Measurements from ENCODE around the gene TECTB.

The TECTB gene

DNA sequence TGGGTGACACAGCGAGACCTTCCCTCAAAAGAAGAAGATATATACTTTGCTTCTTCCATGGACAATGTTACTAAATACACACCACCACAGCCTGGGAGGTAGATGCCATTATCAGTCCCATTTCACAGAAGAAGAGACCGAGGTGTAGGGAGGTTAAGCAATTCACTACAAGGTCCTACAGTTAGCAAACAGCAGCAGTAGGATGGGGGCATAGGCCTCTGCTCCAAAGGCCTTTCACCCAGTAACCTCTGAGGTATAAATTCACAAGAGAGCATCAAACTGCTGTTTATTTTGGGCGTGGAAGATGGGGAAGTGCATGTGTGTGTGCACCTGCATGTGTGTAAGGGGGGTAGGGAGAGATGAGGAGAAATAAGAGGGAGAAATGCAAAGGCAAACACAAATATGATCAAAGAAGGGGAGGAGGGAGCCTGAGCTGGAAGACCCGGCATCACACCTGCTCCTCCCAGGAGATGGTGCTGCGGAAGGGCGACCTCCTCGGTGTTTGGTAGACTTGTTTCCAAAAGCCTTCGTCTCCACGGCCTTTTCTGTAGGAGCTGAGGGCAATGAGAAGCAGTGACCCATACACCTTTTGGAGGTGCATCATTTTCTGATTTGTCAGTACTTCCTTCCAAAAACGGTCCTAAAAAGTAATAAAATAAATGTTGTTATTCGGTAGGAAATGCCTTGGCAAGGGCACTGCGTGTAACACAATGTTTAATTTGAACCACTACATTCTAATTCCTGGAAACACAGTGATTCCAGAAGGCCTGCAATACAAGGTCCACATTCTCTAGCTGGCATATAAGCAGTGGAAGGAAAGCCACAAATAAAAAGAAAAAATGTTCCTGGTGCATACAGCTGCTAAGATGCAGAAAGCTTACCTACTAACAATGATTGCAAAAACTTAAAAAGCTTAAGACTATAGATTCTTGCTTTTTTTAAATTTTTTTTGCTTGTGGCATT, 64.8 kb downstream of the TECTB start:
- DNase-seq: no peak
- H3K27me3 ChIP-seq (ENCODE audit: control insufficient read depth in 1 of 2, insufficient read depth in 1 of 2, low read length in 2 of 2): peaks cover 0 to 6% of the 10 kb centered on the region in 2 experiments
- no peak overlapping the region for H3K4ac ChIP-seq (ENCODE audit: low read depth in 1 of 2, low read length in 2 of 2)
- H3K4me3 ChIP-seq (ENCODE audit: insufficient read depth in 1 of 2, low read depth in 1 of 2, low read length in 2 of 2): no peak overlapping the region
- H3K27ac ChIP-seq (ENCODE audit: low read length, poor library complexity, severe bottlenecking): no peak overlapping the region
- no peak overlapping the region for H3K14ac ChIP-seq (ENCODE audit: low read length in 2 of 2)
- WGBS: 87% methylated on average over 10 of the region's 12 CpGs
- H3K9ac ChIP-seq (ENCODE audit: low read length): no peak overlapping the region
- no peak overlapping the region for H3K18ac ChIP-seq (ENCODE audit: low read depth in 1 of 2, low read length in 2 of 2)
- H2BK120ac ChIP-seq (ENCODE audit: low read depth, low read length): no peak overlapping the region
- H3K23ac ChIP-seq (ENCODE audit: low read length in 2 of 2): no peak overlapping the region
- no peak overlapping the region for H2BK15ac ChIP-seq (ENCODE audit: low read depth, poor library complexity, severe bottlenecking)
- no peaks in the 10 kb centered on the region for H3K4me1 ChIP-seq (ENCODE audit: control insufficient read depth, insufficient read depth, low read depth, low read length)
- H3K79me1 ChIP-seq (replicated peaks; ENCODE audit: low read length, poor library complexity, severe bottlenecking): no peaks in the 10 kb centered on the region
- H3K4me2 ChIP-seq (ENCODE audit: low read length, poor library complexity, severe bottlenecking): no peak overlapping the region
- H3K36me3 ChIP-seq (ENCODE audit: control insufficient read depth in 1 of 2, insufficient read depth in 2 of 2, low read depth in 1 of 2, low read length in 2 of 2): no peaks in the 10 kb centered on the region
- H2BK5ac ChIP-seq (ENCODE audit: low read depth, low read length, poor library complexity, severe bottlenecking): no peak overlapping the region
- H4K8ac ChIP-seq (ENCODE audit: low read length): no peak overlapping the region
- H2AFZ ChIP-seq (ENCODE audit: low read depth, low read length): no peak overlapping the region
- no peak overlapping the region for H2AK5ac ChIP-seq (ENCODE audit: low read length, severe bottlenecking)
- H2BK12ac ChIP-seq (ENCODE audit: low read length in 2 of 2): no peak overlapping the region
- no peaks in the 10 kb centered on the region for H3K9me3 ChIP-seq (ENCODE audit: control insufficient read depth, low read length)
- H4K91ac ChIP-seq (ENCODE audit: low read length): no peak overlapping the region

- no peak overlapping the region for H3K23ac ChIP-seq (ENCODE audit: low read length in 2 of 2)
Observed at GRCh38 chr10:112348759-112349158, 65.6 kb downstream of the TECTB start.

GRCh38 chr10:112349521-112350085, 66.4 kb downstream of the TECTB start:
- no peak for DNase-seq
- no peak overlapping the region for H3K4ac ChIP-seq (ENCODE audit: low read depth in 1 of 2, low read length in 2 of 2)
- H2BK5ac ChIP-seq (ENCODE audit: low read depth, low read length, poor library complexity, severe bottlenecking): no peak overlapping the region
- H3K27me3 ChIP-seq (ENCODE audit: control insufficient read depth in 1 of 2, insufficient read depth in 1 of 2, low read length in 2 of 2): peaks cover 0 to 6% of the 10 kb centered on the region in 2 experiments
- H2BK120ac ChIP-seq (ENCODE audit: low read depth, low read length): no peak overlapping the region
- H3K27ac ChIP-seq (ENCODE audit: low read length, poor library complexity, severe bottlenecking): no peak overlapping the region
- H3K9me3 ChIP-seq (ENCODE audit: control insufficient read depth, low read length): no peaks in the 10 kb centered on the region
- H2AK5ac ChIP-seq (ENCODE audit: low read length, severe bottlenecking): no peak overlapping the region
- H3K23ac ChIP-seq (ENCODE audit: low read length in 2 of 2): no peak overlapping the region
- no peak overlapping the region for H4K8ac ChIP-seq (ENCODE audit: low read length)
- H3K79me1 ChIP-seq (replicated peaks; ENCODE audit: low read length, poor library complexity, severe bottlenecking): no peaks in the 10 kb centered on the region
- H3K36me3 ChIP-seq (ENCODE audit: control insufficient read depth in 1 of 2, insufficient read depth in 2 of 2, low read depth in 1 of 2, low read length in 2 of 2): no peaks in the 10 kb centered on the region
- no peak overlapping the region for H3K4me2 ChIP-seq (ENCODE audit: low read length, poor library complexity, severe bottlenecking)
- H2AFZ ChIP-seq (ENCODE audit: low read depth, low read length): no peak overlapping the region
- no peak overlapping the region for H3K4me3 ChIP-seq (ENCODE audit: insufficient read depth in 1 of 2, low read depth in 1 of 2, low read length in 2 of 2)
- H3K18ac ChIP-seq (ENCODE audit: low read depth in 1 of 2, low read length in 2 of 2): no peak overlapping the region
- no peak overlapping the region for H2BK12ac ChIP-seq (ENCODE audit: low read length in 2 of 2)
- H2BK15ac ChIP-seq (ENCODE audit: low read depth, poor library complexity, severe bottlenecking): no peak overlapping the region
- H3K4me1 ChIP-seq (ENCODE audit: control insufficient read depth, insufficient read depth, low read depth, low read length): no peaks in the 10 kb centered on the region
- WGBS: 96% methylated on average over 43 of the region's 46 CpGs
- no peak overlapping the region for H3K14ac ChIP-seq (ENCODE audit: low read length in 2 of 2)
- no peak overlapping the region for H3K9ac ChIP-seq (ENCODE audit: low read length)
- no peak overlapping the region for H4K91ac ChIP-seq (ENCODE audit: low read length)

More at GRCh38 chr10:112348759-112349158, 65.6 kb downstream of the TECTB start:
- Histone ChIP-seq H2BK12ac (ENCODE audit: low read length in 2 of 2) (no peak overlapping the region), H3K79me1 (replicated peaks; ENCODE audit: low read length, poor library complexity, severe bottlenecking) (no peaks in the 10 kb centered on the region), H2BK15ac (ENCODE audit: low read depth, poor library complexity, severe bottlenecking) (no peak overlapping the region), H2AK5ac (ENCODE audit: low read length, severe bottlenecking) (no peak overlapping the region), H3K27ac (ENCODE audit: low read length, poor library complexity, severe bottlenecking) (no peak overlapping the region), H3K27me3 (ENCODE audit: control insufficient read depth in 1 of 2, insufficient read depth in 1 of 2, low read length in 2 of 2) (peaks cover 0 to 6% of the 10 kb centered on the region in 2 experiments), H3K18ac (ENCODE audit: low read depth in 1 of 2, low read length in 2 of 2) (no peak overlapping the region), H3K14ac (ENCODE audit: low read length in 2 of 2) (no peak overlapping the region), H4K91ac (ENCODE audit: low read length) (no peak overlapping the region), H3K36me3 (ENCODE audit: control insufficient read depth in 1 of 2, insufficient read depth in 2 of 2, low read depth in 1 of 2, low read length in 2 of 2) (no peaks in the 10 kb centered on the region), H4K8ac (ENCODE audit: low read length) (no peak overlapping the region), H3K9ac (ENCODE audit: low read length) (no peak overlapping the region), H3K4me1 (ENCODE audit: control insufficient read depth, insufficient read depth, low read depth, low read length) (no peaks in the 10 kb centered on the region), H2AFZ (ENCODE audit: low read depth, low read length) (no peak overlapping the region), H3K4ac (ENCODE audit: low read depth in 1 of 2, low read length in 2 of 2) (no peak overlapping the region), H3K4me2 (ENCODE audit: low read length, poor library complexity, severe bottlenecking) (no peak overlapping the region), H3K9me3 (ENCODE audit: control insufficient read depth, low read length) (no peaks in the 10 kb centered on the region), H2BK120ac (ENCODE audit: low read depth, low read length) (no peak overlapping the region), H3K4me3 (ENCODE audit: insufficient read depth in 1 of 2, low read depth in 1 of 2, low read length in 2 of 2) (no peak overlapping the region), H2BK5ac (ENCODE audit: low read depth, low read length, poor library complexity, severe bottlenecking) (no peak overlapping the region)
- no peak for DNase-seq
- WGBS: no CpG with 5 or more reads among the region's 1 CpG

- Histone ChIP-seq H3K36me3 (ENCODE audit: control insufficient read depth in 1 of 2, insufficient read depth in 2 of 2, low read depth in 1 of 2, low read length in 2 of 2) (no peaks in the 10 kb centered on the region), H2AFZ (ENCODE audit: low read depth, low read length) (no peak overlapping the region), H3K79me1 (replicated peaks; ENCODE audit: low read length, poor library complexity, severe bottlenecking) (no peaks in the 10 kb centered on the region), H3K4me3 (ENCODE audit: insufficient read depth in 1 of 2, low read depth in 1 of 2, low read length in 2 of 2) (no peak overlapping the region), H3K4me1 (ENCODE audit: control insufficient read depth, insufficient read depth, low read depth, low read length) (no peaks in the 10 kb centered on the region), H3K27me3 (ENCODE audit: control insufficient read depth in 1 of 2, insufficient read depth in 1 of 2, low read length in 2 of 2) (peaks cover 0 to 2% of the 10 kb centered on the region in 2 experiments), H3K9ac (ENCODE audit: low read length) (no peak overlapping the region), H2BK12ac (ENCODE audit: low read length in 2 of 2) (no peak overlapping the region), H3K9me3 (ENCODE audit: control insufficient read depth, low read length) (no peaks in the 10 kb centered on the region), H3K4me2 (ENCODE audit: low read length, poor library complexity, severe bottlenecking) (no peak overlapping the region), H2BK15ac (ENCODE audit: low read depth, poor library complexity, severe bottlenecking) (no peak overlapping the region), H4K8ac (ENCODE audit: low read length) (no peak overlapping the region), H4K91ac (ENCODE audit: low read length) (no peak overlapping the region), H2BK5ac (ENCODE audit: low read depth, low read length, poor library complexity, severe bottlenecking) (no peak overlapping the region), H2BK120ac (ENCODE audit: low read depth, low read length) (no peak overlapping the region), H3K23ac (ENCODE audit: low read length in 2 of 2) (no peak overlapping the region), H2AK5ac (ENCODE audit: low read length, severe bottlenecking) (no peak overlapping the region), H3K4ac (ENCODE audit: low read depth in 1 of 2, low read length in 2 of 2) (no peak overlapping the region), H3K27ac (ENCODE audit: low read length, poor library complexity, severe bottlenecking) (no peak overlapping the region), H3K18ac (ENCODE audit: low read depth in 1 of 2, low read length in 2 of 2) (no peak overlapping the region), H3K14ac (ENCODE audit: low read length in 2 of 2) (no peak overlapping the region)
- WGBS: 89% methylated on average over 8 of the region's 8 CpGs
- no peak for DNase-seq
Observed at GRCh38 chr10:112351146-112351545, 67.9 kb downstream of the TECTB start.
